HCT116 (cell line): ENCODE results near the gene CLCF1. TPM values are rescaled to one million over a fixed set of nuclear protein-coding genes. Genes with fewer than 3 reads are reported as not detected.

Source experiments
- ATAC-seq: fragments of 200-7000 bp; cut with Tn5 transposase; 2 replicates; pipeline ENCODE4 v1.9.1; 2020; ENCODE audit warnings: mild to moderate bottlenecking, moderate library complexity
- BruUV-seq: library from RNA; stranded (reverse); fragments of 400-500 nt; replicated peaks from 2 replicates; lab custom pipeline; 2021; lab: Mats Ljungman, UMichigan
- CTCF ChIA-PET: fragments of 300-600 bp; sonication (Branson Sonifier 250); formaldehyde crosslinking; loops from one replicate; lab custom pipeline; 2021; ENCODE audit warnings: antibody characterized with exemption; lab: Charles Lee
- POLR2A ChIA-PET: fragments of 300-600, 350-600 bp; sonication (Branson Sonifier 250); formaldehyde crosslinking; loops from one replicate; lab custom pipeline; 2021; ENCODE audit warnings: antibody characterized with exemption; lab: Charles Lee
- RAD21 ChIA-PET, 2 experiments: fragments of 300-600 bp; sonication (Branson Sonifier 250); formaldehyde crosslinking; loops; one replicate each; lab custom pipeline; 2023; ENCODE audit warnings: low total read pairs in 2 of 2; ENCODE audit not compliant: uncharacterized antibody in 2 of 2, unreplicated experiment in 2 of 2, low non-redundant PET in 1 of 2; lab: Charles Lee
- DNase-seq: peaks from one replicate; pipeline ENCODE4 v3.0.0-alpha.2; 2010; ENCODE audit warnings: low read depth, low spot score
- H2AFZ ChIP-seq: fragments of 200-600 bp; shearing (Covaris generic), sonication (generic); 2 replicates; pipeline ENCODE4 v1.6.1; 2017; ENCODE audit warnings: low read depth, mixed run types, mixed read lengths, antibody characterized with exemption, low read length; ENCODE audit not compliant: poor library complexity, severe bottlenecking
- H3K27ac ChIP-seq: 2 replicates; pipeline ENCODE4 v1.5.1; 2012; ENCODE audit warnings: low read depth, low read length
- H3K27me3 ChIP-seq: fragments of 200-600 bp; sonication (generic); 2 replicates; pipeline ENCODE4 v1.6.1; 2016; ENCODE audit warnings: mixed run types, low read length, mixed read lengths; ENCODE audit not compliant: insufficient read depth
- H3K36me3 ChIP-seq, 2 experiments: fragments of 200-500 bp in 1 of 2; fragments of 200-600 bp in 1 of 2; sonication (Bioruptor generic) in 1 of 2; sonication (generic) in 1 of 2; 2 replicates each; pipeline versions ENCODE4 v1.5.1 to v1.6.1; 2014 to 2016; ENCODE audit warnings: low read length in 2 of 2, inconsistent platforms in 1 of 2, mixed read lengths in 1 of 2, mixed run types in 1 of 2; ENCODE audit not compliant: insufficient read depth in 2 of 2, control insufficient read depth in 1 of 2
- H3K4me1 ChIP-seq, 2 experiments: fragments of 200-600 bp in 1 of 2; sonication (generic) in 1 of 2; 2 replicates each; pipeline versions ENCODE4 v1.5.1 to v1.6.1; 2012 to 2017; ENCODE audit warnings: low read length in 2 of 2, inconsistent platforms in 1 of 2, mild to moderate bottlenecking in 1 of 2, mixed read lengths in 1 of 2, mixed run types in 1 of 2, moderate library complexity in 1 of 2; ENCODE audit not compliant: insufficient read depth in 2 of 2, control insufficient read depth in 1 of 2
- H3K4me2 ChIP-seq: fragments of 200-600 bp; sonication (generic); 2 replicates; pipeline ENCODE4 v1.6.1; 2017; ENCODE audit warnings: mixed run types, low read length, mixed read lengths
- H3K4me3 ChIP-seq, 2 experiments: fragments of 200-600 bp in 1 of 2; sonication (generic) in 1 of 2; replicated peaks in 1 of 2; 2 replicates each; pipeline ENCODE4 v1.5.1; 2011 to 2016; ENCODE audit warnings: low read length in 2 of 2, control low read depth in 1 of 2, low read depth in 1 of 2, mild to moderate bottlenecking in 1 of 2, mixed read lengths in 1 of 2, mixed run types in 1 of 2
- H3K79me2 ChIP-seq: fragments of 200-600 bp; sonication (generic); 2 replicates; pipeline ENCODE4 v1.6.1; 2017; ENCODE audit warnings: mild to moderate bottlenecking, mixed run types, low read length, moderate library complexity, mixed read lengths; ENCODE audit not compliant: insufficient read depth
- H3K9ac ChIP-seq: fragments of 200-600 bp; sonication (generic); 2 replicates; pipeline ENCODE4 v1.6.1; 2016; ENCODE audit warnings: low read length, mixed read lengths
- H3K9me2 ChIP-seq: fragments of 200-600 bp; sonication (generic), shearing (Covaris generic); 2 replicates; pipeline ENCODE4 v1.6.1; 2017; ENCODE audit warnings: mixed run types, mild to moderate bottlenecking, moderate library complexity; ENCODE audit not compliant: insufficient read depth
- H3K9me3 ChIP-seq, 2 experiments: fragments of 200-500 bp in 1 of 2; fragments of 200-600 bp in 1 of 2; sonication (Bioruptor generic) in 1 of 2; sonication (generic) in 1 of 2; 2 replicates each; pipeline ENCODE4 v1.6.1; 2014 to 2017; ENCODE audit warnings: low read length in 2 of 2, mixed read lengths in 2 of 2, inconsistent platforms in 1 of 2, low read depth in 1 of 2, mild to moderate bottlenecking in 1 of 2, mixed run types in 1 of 2, moderate library complexity in 1 of 2; ENCODE audit not compliant: control insufficient read depth in 1 of 2, insufficient read depth in 1 of 2
- H4K20me1 ChIP-seq: fragments of 200-600 bp; sonication (generic), shearing (Covaris generic); 2 replicates; pipeline ENCODE4 v1.6.1; 2017; ENCODE audit warnings: mixed run types, mild to moderate bottlenecking, moderate library complexity; ENCODE audit not compliant: insufficient read depth
- CBX3 ChIP-seq: IDR thresholded peaks from 2 replicates; pipeline ENCODE4 v1.6.1; 2012; ENCODE audit warnings: low read depth
- CEBPB ChIP-seq: IDR thresholded peaks from 2 replicates; pipeline ENCODE4 v1.6.1; 2012; ENCODE audit warnings: low read depth
- EGR1 ChIP-seq: IDR thresholded peaks from 2 replicates; pipeline ENCODE4 v1.6.1; 2012; ENCODE audit warnings: low read depth
- ELF1 ChIP-seq: IDR thresholded peaks from 2 replicates; pipeline ENCODE4 v1.6.1; 2012; ENCODE audit warnings: low read depth, borderline replicate concordance
- EZH2 ChIP-seq: fragments of 200-600 bp; sonication (generic); IDR thresholded peaks from 2 replicates; pipeline ENCODE4 v1.6.1; 2017; ENCODE audit warnings: antibody characterized with exemption, mixed run types
- FOSL1 ChIP-seq: IDR thresholded peaks from 2 replicates; pipeline ENCODE4 v1.6.1; 2012; ENCODE audit warnings: low read depth
- JUND ChIP-seq: IDR thresholded peaks from 2 replicates; pipeline ENCODE4 v1.6.1; 2012
- POLR2A ChIP-seq: IDR thresholded peaks from 2 replicates; pipeline ENCODE4 v1.7.0; 2011; ENCODE audit warnings: borderline replicate concordance; ENCODE audit not compliant: insufficient read depth, insufficient read length; ENCODE audit errors: extremely low read depth
- POLR2AphosphoS5 ChIP-seq: IDR thresholded peaks from 2 replicates; pipeline ENCODE4 v1.6.1; 2011; ENCODE audit warnings: mild to moderate bottlenecking, low read depth, low read length, moderate library complexity
- RAD21 ChIP-seq: IDR thresholded peaks from 2 replicates; pipeline ENCODE4 v1.6.1; 2012; ENCODE audit warnings: low read depth, mild to moderate bottlenecking
- SIN3A ChIP-seq: IDR thresholded peaks from 2 replicates; pipeline ENCODE4 v1.6.1; 2012; ENCODE audit warnings: low read depth
- SP1 ChIP-seq: IDR thresholded peaks from 2 replicates; pipeline ENCODE4 v1.6.1; 2012; ENCODE audit warnings: low read depth
- TCF7L2 ChIP-seq: IDR thresholded peaks from 2 replicates; pipeline ENCODE4 v1.7.0; 2011; ENCODE audit warnings: borderline replicate concordance, inconsistent platforms; ENCODE audit not compliant: insufficient read depth, insufficient read length; ENCODE audit errors: extremely low read depth
- YY1 ChIP-seq: IDR thresholded peaks from 2 replicates; pipeline ENCODE4 v1.6.1; 2011; ENCODE audit warnings: low read length, low read depth, moderate library complexity, mild to moderate bottlenecking; ENCODE audit not compliant: insufficient replicate concordance; ENCODE audit errors: extremely low read depth
- ZFX ChIP-seq: fragments of 450-650 bp; IDR thresholded peaks from 2 replicates; pipeline ENCODE4 v1.6.1; 2017
- ZNF274 ChIP-seq: fragments of 200-500 bp; sonication (Bioruptor generic); IDR thresholded peaks from 2 replicates; pipeline ENCODE4 v1.6.1; 2014; ENCODE audit warnings: mild to moderate bottlenecking, low read depth, low read length, inconsistent platforms
- intact Hi-C: fragments of 100-400 bp; cut with micrococcal nuclease; formaldehyde crosslinking; loops from 2 replicates; pipeline ENCODE4 v1.10.0; 2022
- total RNA-seq: library from RNA; stranded (reverse); gene quantifications from one replicate; pipeline ENCODE4 v1.2.1, GENCODE V29; 2021; ENCODE audit not compliant: unreplicated experiment
- TF ChIP-seq, protein P1 (sequence below): IDR thresholded peaks from 2 replicates; pipeline ENCODE4 v1.6.1; 2011; ENCODE audit warnings: mild to moderate bottlenecking, low read length, moderate library complexity; ENCODE audit not compliant: insufficient replicate concordance; ENCODE audit errors: extremely low read depth
- TF ChIP-seq, protein P2 (sequence below): IDR thresholded peaks from 2 replicates; pipeline ENCODE4 v1.6.1; 2012
- TF ChIP-seq, protein P3 (sequence below), 3 experiments: fragments of 200-600 bp in 1 of 3; sonication (generic) in 1 of 3; IDR thresholded peaks in 2 of 3; conservative IDR thresholded peaks in 1 of 3; 2 replicates each; pipeline ENCODE4 v1.5.1; 2012 to 2017; ENCODE audit warnings: low read depth in 2 of 3, low read length in 2 of 3, antibody characterized with exemption in 1 of 3, borderline replicate concordance in 1 of 3, control low read depth in 1 of 3, mild to moderate bottlenecking in 1 of 3, mixed read lengths in 1 of 3, mixed run types in 1 of 3, moderate library complexity in 1 of 3; ENCODE audit not compliant: insufficient read depth in 1 of 3
- TF ChIP-seq, protein P4 (sequence below): IDR thresholded peaks from 2 replicates; pipeline ENCODE4 v1.6.1; 2012

CLCF1 gene
- total RNA-seq, 1 experiment from 2014 or later, result 12.2 TPM

DNA sequence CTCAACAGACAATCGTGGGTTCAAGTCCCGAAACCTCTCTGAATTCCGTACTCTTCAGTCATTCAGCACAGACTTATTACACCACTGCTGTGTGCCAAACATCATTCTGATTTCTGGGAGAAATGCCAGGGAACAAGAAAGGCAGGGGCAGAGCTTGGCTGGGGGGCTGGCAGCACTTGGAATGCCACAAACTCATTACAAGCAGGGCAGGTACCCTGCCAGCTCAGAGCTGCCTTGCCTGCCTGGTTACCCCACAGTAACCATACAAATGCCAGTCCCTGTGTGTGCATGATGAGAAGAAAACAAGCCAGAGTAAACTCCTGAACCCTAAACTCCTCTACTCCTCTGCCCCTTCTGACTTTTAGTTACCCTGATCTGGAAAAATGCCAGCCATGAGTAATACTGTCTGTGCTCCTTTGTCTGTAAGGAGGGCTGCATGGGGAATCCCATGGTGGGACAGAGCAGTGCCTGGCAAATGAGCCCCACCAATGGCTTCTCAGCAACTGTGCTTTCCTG is 11.5 kb upstream of the CLCF1 start:
- BruUV-seq, result no TSS peak
- H3K79me2 ChIP-seq, result no peaks in the 10 kb centered on the region
- H3K9me3 ChIP-seq, result no peaks in the 10 kb centered on the region
- peak overlapping the region; percentile 30 for H3K4me2 ChIP-seq
- no peak overlapping the region for H3K4me3 ChIP-seq
- RAD21 ChIA-PET, result no interaction called here
- H2AFZ ChIP-seq, result no peak overlapping the region
- H3K9ac ChIP-seq, result peak overlapping the region; percentile 16; the same call in 1 of the 2 replicates
- no peaks in the 10 kb centered on the region for H4K20me1 ChIP-seq
- TF ChIP-seq, protein P1, sequence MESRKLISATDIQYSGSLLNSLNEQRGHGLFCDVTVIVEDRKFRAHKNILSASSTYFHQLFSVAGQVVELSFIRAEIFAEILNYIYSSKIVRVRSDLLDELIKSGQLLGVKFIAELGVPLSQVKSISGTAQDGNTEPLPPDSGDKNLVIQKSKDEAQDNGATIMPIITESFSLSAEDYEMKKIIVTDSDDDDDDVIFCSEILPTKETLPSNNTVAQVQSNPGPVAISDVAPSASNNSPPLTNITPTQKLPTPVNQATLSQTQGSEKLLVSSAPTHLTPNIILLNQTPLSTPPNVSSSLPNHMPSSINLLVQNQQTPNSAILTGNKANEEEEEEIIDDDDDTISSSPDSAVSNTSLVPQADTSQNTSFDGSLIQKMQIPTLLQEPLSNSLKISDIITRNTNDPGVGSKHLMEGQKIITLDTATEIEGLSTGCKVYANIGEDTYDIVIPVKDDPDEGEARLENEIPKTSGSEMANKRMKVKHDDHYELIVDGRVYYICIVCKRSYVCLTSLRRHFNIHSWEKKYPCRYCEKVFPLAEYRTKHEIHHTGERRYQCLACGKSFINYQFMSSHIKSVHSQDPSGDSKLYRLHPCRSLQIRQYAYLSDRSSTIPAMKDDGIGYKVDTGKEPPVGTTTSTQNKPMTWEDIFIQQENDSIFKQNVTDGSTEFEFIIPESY, result no peak
- TF ChIP-seq RAD21 (no peak), EZH2 (no peak), POLR2AphosphoS5 (no peak), SIN3A (no peak), ZFX (no peak), ELF1 (no peak), EGR1 (no peak), CEBPB (no peak), SP1 (no peak), JUND (no peak), FOSL1 (no peak), ZNF274 (no peak), CBX3 (no peak), YY1 (no peak), POLR2A (no peak), TCF7L2 (no peak)
- TF ChIP-seq, protein P2, sequence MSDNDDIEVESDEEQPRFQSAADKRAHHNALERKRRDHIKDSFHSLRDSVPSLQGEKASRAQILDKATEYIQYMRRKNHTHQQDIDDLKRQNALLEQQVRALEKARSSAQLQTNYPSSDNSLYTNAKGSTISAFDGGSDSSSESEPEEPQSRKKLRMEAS, result no peak
- TF ChIP-seq, protein P3, sequence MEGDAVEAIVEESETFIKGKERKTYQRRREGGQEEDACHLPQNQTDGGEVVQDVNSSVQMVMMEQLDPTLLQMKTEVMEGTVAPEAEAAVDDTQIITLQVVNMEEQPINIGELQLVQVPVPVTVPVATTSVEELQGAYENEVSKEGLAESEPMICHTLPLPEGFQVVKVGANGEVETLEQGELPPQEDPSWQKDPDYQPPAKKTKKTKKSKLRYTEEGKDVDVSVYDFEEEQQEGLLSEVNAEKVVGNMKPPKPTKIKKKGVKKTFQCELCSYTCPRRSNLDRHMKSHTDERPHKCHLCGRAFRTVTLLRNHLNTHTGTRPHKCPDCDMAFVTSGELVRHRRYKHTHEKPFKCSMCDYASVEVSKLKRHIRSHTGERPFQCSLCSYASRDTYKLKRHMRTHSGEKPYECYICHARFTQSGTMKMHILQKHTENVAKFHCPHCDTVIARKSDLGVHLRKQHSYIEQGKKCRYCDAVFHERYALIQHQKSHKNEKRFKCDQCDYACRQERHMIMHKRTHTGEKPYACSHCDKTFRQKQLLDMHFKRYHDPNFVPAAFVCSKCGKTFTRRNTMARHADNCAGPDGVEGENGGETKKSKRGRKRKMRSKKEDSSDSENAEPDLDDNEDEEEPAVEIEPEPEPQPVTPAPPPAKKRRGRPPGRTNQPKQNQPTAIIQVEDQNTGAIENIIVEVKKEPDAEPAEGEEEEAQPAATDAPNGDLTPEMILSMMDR (IDR thresholded peaks at IDR 0.05 in 2 of 3, conservative IDR thresholded peaks at IDR 0.05 in 1 of 3; ENCODE audit: borderline replicate concordance in 1 of 3, insufficient read depth in 1 of 3, low read depth in 2 of 3, low read length in 2 of 3), result no peak
- TF ChIP-seq, protein P4, sequence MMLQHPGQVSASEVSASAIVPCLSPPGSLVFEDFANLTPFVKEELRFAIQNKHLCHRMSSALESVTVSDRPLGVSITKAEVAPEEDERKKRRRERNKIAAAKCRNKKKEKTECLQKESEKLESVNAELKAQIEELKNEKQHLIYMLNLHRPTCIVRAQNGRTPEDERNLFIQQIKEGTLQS, result no peak
- TF ChIP-seq, all 23 proteins: peak for 0
- DNase-seq, result no peak
- peaks cover 30 to 50% of the 10 kb centered on the region in 2 experiments for H3K4me1 ChIP-seq
- H3K36me3 ChIP-seq, result no peaks in the 10 kb centered on the region
- no peaks in the 10 kb centered on the region for H3K27me3 ChIP-seq
- ChIA-PET POLR2A (interaction anchor here (1.5 kb wide), 1 partner anchor 29 kb away, joined by 6 read pairs; no protein-coding TSS in a partner anchor), CTCF (interaction anchor here (0.7 to 1.5 kb wide), 3 partner anchors 11 to 40 kb away, joined by 3 to 4 read pairs (median 4); no protein-coding TSS in a partner anchor)
- no peaks in the 10 kb centered on the region for H3K9me2 ChIP-seq
- no peak overlapping the region for H3K27ac ChIP-seq
- no peak for ATAC-seq
- intact Hi-C loops, result no loop called here
